ENCODE data around the gene NAA15.

NAA15 gene

DNA sequence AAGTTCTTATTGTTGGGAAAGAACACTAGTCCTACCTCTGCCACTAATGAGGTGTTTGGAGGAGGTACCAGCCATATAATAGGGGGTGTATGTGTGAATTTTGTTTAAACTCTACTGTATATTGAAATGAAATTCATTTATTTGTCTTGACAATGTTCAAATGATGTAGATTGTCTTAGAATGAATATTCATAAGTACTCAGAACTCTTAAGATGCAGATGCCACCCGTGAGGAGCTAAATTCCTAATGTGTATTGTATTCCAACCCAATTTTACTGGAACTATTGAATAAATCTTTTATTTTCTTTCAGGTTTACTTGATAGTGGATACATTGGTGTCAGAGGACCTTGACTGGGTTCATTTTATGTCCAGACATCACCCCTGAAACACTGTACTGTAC lies 88.7 kb downstream of the NAA15 start:
- DNase-seq (ENCODE audit: low read depth in 1 of 2, low spot score in 1 of 2): no peak
- TF ChIP-seq, protein P1, sequence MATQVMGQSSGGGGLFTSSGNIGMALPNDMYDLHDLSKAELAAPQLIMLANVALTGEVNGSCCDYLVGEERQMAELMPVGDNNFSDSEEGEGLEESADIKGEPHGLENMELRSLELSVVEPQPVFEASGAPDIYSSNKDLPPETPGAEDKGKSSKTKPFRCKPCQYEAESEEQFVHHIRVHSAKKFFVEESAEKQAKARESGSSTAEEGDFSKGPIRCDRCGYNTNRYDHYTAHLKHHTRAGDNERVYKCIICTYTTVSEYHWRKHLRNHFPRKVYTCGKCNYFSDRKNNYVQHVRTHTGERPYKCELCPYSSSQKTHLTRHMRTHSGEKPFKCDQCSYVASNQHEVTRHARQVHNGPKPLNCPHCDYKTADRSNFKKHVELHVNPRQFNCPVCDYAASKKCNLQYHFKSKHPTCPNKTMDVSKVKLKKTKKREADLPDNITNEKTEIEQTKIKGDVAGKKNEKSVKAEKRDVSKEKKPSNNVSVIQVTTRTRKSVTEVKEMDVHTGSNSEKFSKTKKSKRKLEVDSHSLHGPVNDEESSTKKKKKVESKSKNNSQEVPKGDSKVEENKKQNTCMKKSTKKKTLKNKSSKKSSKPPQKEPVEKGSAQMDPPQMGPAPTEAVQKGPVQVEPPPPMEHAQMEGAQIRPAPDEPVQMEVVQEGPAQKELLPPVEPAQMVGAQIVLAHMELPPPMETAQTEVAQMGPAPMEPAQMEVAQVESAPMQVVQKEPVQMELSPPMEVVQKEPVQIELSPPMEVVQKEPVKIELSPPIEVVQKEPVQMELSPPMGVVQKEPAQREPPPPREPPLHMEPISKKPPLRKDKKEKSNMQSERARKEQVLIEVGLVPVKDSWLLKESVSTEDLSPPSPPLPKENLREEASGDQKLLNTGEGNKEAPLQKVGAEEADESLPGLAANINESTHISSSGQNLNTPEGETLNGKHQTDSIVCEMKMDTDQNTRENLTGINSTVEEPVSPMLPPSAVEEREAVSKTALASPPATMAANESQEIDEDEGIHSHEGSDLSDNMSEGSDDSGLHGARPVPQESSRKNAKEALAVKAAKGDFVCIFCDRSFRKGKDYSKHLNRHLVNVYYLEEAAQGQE (IDR thresholded peaks at IDR 0.05; ENCODE audit: insufficient replicate concordance, low read depth): no peak
- no peak for TF ChIP-seq SPI1 (IDR thresholded peaks at IDR 0.05; ENCODE audit: borderline replicate concordance, low read depth)
- TF ChIP-seq POLR2AphosphoS5 (IDR thresholded peaks at IDR 0.05; ENCODE audit: low read depth): no peak
- TF ChIP-seq, protein P2, sequence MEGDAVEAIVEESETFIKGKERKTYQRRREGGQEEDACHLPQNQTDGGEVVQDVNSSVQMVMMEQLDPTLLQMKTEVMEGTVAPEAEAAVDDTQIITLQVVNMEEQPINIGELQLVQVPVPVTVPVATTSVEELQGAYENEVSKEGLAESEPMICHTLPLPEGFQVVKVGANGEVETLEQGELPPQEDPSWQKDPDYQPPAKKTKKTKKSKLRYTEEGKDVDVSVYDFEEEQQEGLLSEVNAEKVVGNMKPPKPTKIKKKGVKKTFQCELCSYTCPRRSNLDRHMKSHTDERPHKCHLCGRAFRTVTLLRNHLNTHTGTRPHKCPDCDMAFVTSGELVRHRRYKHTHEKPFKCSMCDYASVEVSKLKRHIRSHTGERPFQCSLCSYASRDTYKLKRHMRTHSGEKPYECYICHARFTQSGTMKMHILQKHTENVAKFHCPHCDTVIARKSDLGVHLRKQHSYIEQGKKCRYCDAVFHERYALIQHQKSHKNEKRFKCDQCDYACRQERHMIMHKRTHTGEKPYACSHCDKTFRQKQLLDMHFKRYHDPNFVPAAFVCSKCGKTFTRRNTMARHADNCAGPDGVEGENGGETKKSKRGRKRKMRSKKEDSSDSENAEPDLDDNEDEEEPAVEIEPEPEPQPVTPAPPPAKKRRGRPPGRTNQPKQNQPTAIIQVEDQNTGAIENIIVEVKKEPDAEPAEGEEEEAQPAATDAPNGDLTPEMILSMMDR (IDR thresholded peaks at IDR 0.05; ENCODE audit: insufficient read depth, low read length): no peak
- TF ChIP-seq GABPA (IDR thresholded peaks at IDR 0.05; ENCODE audit: low read depth): no peak
- Histone ChIP-seq H3K4me3 (replicated peaks; ENCODE audit: insufficient read depth, low read length) (no peak overlapping the region), H3K27ac (replicated peaks) (no peak overlapping the region), H3K27me3 (ENCODE audit: insufficient read depth, poor library complexity, severe bottlenecking) (no peaks in the 10 kb centered on the region)

DNA sequence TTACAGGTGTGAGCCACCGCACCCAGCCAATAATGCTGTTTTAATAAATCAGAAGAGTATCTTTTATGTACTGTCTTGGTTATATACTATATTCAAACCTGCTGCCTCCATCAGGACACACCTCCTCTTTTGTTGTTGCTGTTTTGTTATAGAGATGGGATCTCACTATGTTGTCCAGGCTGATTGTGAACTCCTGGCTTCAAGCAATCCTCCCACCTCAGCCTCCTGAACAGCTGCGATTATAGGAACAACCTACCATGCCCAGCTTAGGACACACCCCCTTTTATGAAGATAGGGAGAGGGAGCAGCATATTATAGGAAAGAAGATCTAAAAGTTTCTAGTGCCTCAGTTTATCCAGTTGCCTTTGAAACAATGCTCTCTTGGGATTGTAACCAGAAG lies 90.4 kb downstream of the NAA15 start:
- no peak for TF ChIP-seq POLR2AphosphoS5 (IDR thresholded peaks at IDR 0.05; ENCODE audit: low read depth)
- H3K4me3 ChIP-seq (replicated peaks; ENCODE audit: insufficient read depth, low read length): no peak overlapping the region
- H3K27me3 ChIP-seq (ENCODE audit: insufficient read depth, poor library complexity, severe bottlenecking): no peaks in the 10 kb centered on the region
- H3K27ac ChIP-seq (replicated peaks): no peak overlapping the region
- no peak for DNase-seq (ENCODE audit: low read depth in 1 of 2, low spot score in 1 of 2)

DNA sequence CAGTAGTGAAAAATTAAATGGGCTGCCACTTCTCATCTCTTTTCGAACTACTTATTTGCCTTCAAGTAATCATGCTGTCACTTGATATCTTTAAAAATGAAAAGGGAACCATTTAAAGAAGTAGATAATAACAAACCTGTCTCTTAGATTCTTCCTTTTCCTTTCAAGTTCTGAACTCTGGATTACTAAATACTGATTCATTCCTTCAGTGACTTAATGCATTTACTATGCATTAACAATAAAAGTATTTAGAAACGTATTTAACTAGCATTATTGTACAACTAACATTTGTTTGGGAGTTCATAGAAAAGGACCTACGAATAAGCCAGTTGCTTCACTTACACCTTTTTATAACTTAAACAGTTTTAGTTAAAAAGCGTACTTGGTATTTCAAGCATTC lies 91.5 kb downstream of the NAA15 start:
- no peak overlapping the region for H3K27ac ChIP-seq (replicated peaks)
- TF ChIP-seq GABPA (IDR thresholded peaks at IDR 0.05; ENCODE audit: low read depth): no peak
- TF ChIP-seq, protein P2 (IDR thresholded peaks at IDR 0.05; ENCODE audit: insufficient read depth, low read length): no peak
- no peak for DNase-seq (ENCODE audit: low read depth in 1 of 2, low spot score in 1 of 2)
- H3K27me3 ChIP-seq (ENCODE audit: insufficient read depth, poor library complexity, severe bottlenecking): no peaks in the 10 kb centered on the region
- H3K4me3 ChIP-seq (replicated peaks; ENCODE audit: insufficient read depth, low read length): no peak overlapping the region

DNA sequence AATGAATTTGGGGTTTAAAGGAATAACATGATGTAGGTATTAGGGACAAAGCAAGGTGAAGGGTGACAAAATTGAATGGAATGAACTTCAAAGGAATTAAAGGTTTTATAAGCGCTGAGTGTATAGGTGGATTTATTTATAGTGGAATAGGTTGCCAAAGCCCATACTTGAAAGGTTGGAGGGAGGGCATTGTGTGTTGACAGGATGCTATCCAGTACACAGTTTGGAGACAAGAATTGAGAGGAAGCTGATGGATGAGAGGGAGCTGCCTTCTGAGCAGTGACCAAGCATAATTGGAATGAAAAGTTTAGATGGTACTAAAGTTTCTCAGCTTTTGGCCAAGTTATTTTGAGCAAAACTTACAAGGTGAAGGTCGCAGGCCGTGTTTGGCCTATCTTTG lies 100.1 kb downstream of the NAA15 start:
- H3K27ac ChIP-seq (replicated peaks): no peak overlapping the region
- TF ChIP-seq SPI1 (IDR thresholded peaks at IDR 0.05; ENCODE audit: borderline replicate concordance, low read depth) (no peak), POLR2AphosphoS5 (IDR thresholded peaks at IDR 0.05; ENCODE audit: low read depth) (no peak), GABPA (IDR thresholded peaks at IDR 0.05; ENCODE audit: low read depth) (no peak)
- TF ChIP-seq, protein P1 (IDR thresholded peaks at IDR 0.05; ENCODE audit: insufficient replicate concordance, low read depth): no peak
- TF ChIP-seq, protein P2 (IDR thresholded peaks at IDR 0.05; ENCODE audit: insufficient read depth, low read length): no peak

More for the DNA sequence above, 100.1 kb downstream of the NAA15 start:
- no peak for DNase-seq (ENCODE audit: low read depth in 1 of 2, low spot score in 1 of 2)
- no peaks in the 10 kb centered on the region for H3K27me3 ChIP-seq (ENCODE audit: insufficient read depth, poor library complexity, severe bottlenecking)
- H3K4me3 ChIP-seq (replicated peaks; ENCODE audit: insufficient read depth, low read length): no peak overlapping the region

Measured in HL-60 (cell line).